Measurements from ENCODE around the gene ALKBH3. TPM values are rescaled to one million over a fixed set of nuclear protein-coding genes. Genes with fewer than 3 reads are reported as not detected.

The ALKBH3 gene
- total and polyA plus RNA-seq, 10 of the 15 experiments (the other 5 are each of a cell fraction or from before 2014, with no cell fraction given) = 22.1 to 50.8 (median 38.5) TPM

DNA sequence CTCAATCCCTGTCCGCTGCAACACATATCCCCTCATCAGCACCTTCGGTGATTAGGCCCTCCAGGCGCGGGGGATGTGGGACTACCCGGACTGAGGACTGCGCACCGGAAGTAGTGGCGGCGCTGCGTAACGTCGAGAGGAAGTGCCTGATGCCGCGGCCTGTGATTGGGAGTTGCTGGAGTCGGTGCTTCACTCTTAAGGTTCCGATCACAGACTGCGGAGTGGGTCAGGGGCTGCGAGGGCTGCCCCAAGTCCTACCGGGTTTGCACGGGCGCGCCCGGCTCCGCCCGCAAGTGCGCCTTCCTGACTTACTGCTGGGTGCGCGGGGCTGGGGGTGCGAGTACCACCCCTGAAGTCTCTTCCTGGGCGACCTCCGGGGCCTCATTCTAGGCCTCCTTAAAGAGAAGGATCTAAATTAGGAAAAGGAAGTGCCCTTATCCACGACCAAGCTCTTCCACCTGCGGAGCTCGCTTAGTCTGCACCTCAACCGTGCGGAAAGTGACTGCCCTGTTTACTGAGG, at the start of gene ALKBH3 (continued):
- no peak for TF ChIP-seq ZBED1 (IDR thresholded peaks at IDR 0.05; ENCODE audit: borderline replicate concordance)
- TF ChIP-seq NFIC (IDR thresholded peaks at IDR 0.05; ENCODE audit: low read depth, low read length) = no peak
- TF ChIP-seq, protein P1, sequence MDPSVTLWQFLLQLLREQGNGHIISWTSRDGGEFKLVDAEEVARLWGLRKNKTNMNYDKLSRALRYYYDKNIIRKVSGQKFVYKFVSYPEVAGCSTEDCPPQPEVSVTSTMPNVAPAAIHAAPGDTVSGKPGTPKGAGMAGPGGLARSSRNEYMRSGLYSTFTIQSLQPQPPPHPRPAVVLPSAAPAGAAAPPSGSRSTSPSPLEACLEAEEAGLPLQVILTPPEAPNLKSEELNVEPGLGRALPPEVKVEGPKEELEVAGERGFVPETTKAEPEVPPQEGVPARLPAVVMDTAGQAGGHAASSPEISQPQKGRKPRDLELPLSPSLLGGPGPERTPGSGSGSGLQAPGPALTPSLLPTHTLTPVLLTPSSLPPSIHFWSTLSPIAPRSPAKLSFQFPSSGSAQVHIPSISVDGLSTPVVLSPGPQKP (IDR thresholded peaks at IDR 0.05; ENCODE audit: low read depth, low read length) = peak; percentile 81
- TF ChIP-seq ESRRA (IDR thresholded peaks at IDR 0.05; ENCODE audit: low read length) = no peak
- TF ChIP-seq, protein P2, sequence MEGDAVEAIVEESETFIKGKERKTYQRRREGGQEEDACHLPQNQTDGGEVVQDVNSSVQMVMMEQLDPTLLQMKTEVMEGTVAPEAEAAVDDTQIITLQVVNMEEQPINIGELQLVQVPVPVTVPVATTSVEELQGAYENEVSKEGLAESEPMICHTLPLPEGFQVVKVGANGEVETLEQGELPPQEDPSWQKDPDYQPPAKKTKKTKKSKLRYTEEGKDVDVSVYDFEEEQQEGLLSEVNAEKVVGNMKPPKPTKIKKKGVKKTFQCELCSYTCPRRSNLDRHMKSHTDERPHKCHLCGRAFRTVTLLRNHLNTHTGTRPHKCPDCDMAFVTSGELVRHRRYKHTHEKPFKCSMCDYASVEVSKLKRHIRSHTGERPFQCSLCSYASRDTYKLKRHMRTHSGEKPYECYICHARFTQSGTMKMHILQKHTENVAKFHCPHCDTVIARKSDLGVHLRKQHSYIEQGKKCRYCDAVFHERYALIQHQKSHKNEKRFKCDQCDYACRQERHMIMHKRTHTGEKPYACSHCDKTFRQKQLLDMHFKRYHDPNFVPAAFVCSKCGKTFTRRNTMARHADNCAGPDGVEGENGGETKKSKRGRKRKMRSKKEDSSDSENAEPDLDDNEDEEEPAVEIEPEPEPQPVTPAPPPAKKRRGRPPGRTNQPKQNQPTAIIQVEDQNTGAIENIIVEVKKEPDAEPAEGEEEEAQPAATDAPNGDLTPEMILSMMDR (IDR thresholded peaks at IDR 0.05 in 2 of 3, conservative IDR thresholded peaks at IDR 0.05 in 1 of 3; ENCODE audit: control insufficient read depth in 2 of 3, extremely low read depth in 1 of 3, insufficient read depth in 1 of 3, low read depth in 3 of 3, low read length in 3 of 3) = no peak
- TF ChIP-seq JUND (IDR thresholded peaks at IDR 0.05; ENCODE audit: low read depth, low read length) = no peak
- TF ChIP-seq ATF2 (IDR thresholded peaks at IDR 0.05; ENCODE audit: low read length) = no peak
- TF ChIP-seq NKRF (conservative IDR thresholded peaks at IDR 0.05) = 0 out of 2 replicates have a peak, but pooled peaks have one; percentile 48
- peak; percentile 87 for TF ChIP-seq E2F8 (IDR thresholded peaks at IDR 0.05; ENCODE audit: low read depth, partially characterized antibody)
- TF ChIP-seq YY1 (IDR thresholded peaks at IDR 0.05; ENCODE audit: low read depth, low read length) = peak; percentile 81
- peak in 1 of 2 experiments; percentile 51; a peak in 2 of 4 replicates for TF ChIP-seq BHLHE40 (IDR thresholded peaks at IDR 0.05; ENCODE audit: borderline replicate concordance in 1 of 2, low read depth in 2 of 2, low read length in 1 of 2)
- TF ChIP-seq WRNIP1 (IDR thresholded peaks at IDR 0.05; ENCODE audit: borderline replicate concordance, low read depth, low read length) = no peak
- no peak for TF ChIP-seq CHD1 (IDR thresholded peaks at IDR 0.05; ENCODE audit: low read depth, low read length)
- peak in 1 of 2 experiments; percentile 88; a peak in 2 of 4 replicates for TF ChIP-seq SRF (IDR thresholded peaks at IDR 0.05; ENCODE audit: low read depth in 2 of 2, low read length in 2 of 2)
- TF ChIP-seq POU2F2 (IDR thresholded peaks at IDR 0.05; ENCODE audit: borderline replicate concordance, low read depth, low read length) = peak; percentile 91; the same call in 2 of the 3 replicates
- peak; percentile 99 for TF ChIP-seq RELB (IDR thresholded peaks at IDR 0.05; ENCODE audit: low read depth)
- TF ChIP-seq CHD2 (IDR thresholded peaks at IDR 0.05; ENCODE audit: borderline replicate concordance, low read depth, low read length) = peak; percentile 78; the same call in 1 of the 2 replicates

Data from GM12878 (cell line).